GM23338 (cell line): ENCODE measurements around the gene ADCY7. TPM values are rescaled to one million over a fixed set of nuclear protein-coding genes. Genes with fewer than 3 reads are reported as not detected.

Experiments used
- ATAC-seq: fragments of 200-7000 bp; cut with Tn5 transposase; 3 replicates; pipeline ENCODE4 v1.9.1; 2020
- DNase-seq: peaks from one replicate; pipeline ENCODE4 v3.0.0-alpha.2; 2015; ENCODE audit warnings: low spot score
- H2AFZ ChIP-seq: fragments of 200-600 bp; sonication (generic); 2 replicates; pipeline ENCODE4 v1.8.0; 2016; ENCODE audit warnings: antibody characterized with exemption, mild to moderate bottlenecking, moderate library complexity
- H3F3A ChIP-seq: fragments of 200-600 bp; sonication (generic); replicated peaks from 2 replicates; pipeline ENCODE4 v1.8.0; 2017; ENCODE audit warnings: antibody characterized with exemption, mixed run types, low read depth
- H3K27ac ChIP-seq: fragments of 200-600 bp; sonication (generic); 2 replicates; pipeline ENCODE4 v1.6.1; 2016; ENCODE audit warnings: low read depth
- H3K27me3 ChIP-seq: fragments of 200-600 bp; sonication (generic); 2 replicates; pipeline ENCODE4 v1.8.0; 2016; ENCODE audit warnings: mild to moderate bottlenecking, mixed run types, moderate library complexity; ENCODE audit not compliant: insufficient read depth
- H3K36me3 ChIP-seq: fragments of 200-600 bp; sonication (generic); 2 replicates; pipeline ENCODE4 v1.8.0; 2016; ENCODE audit warnings: mild to moderate bottlenecking; ENCODE audit not compliant: insufficient read depth
- H3K4me1 ChIP-seq: fragments of 200-600 bp; sonication (generic); 2 replicates; pipeline ENCODE4 v1.8.0; 2016; ENCODE audit warnings: mild to moderate bottlenecking, moderate library complexity; ENCODE audit not compliant: insufficient read depth
- H3K4me2 ChIP-seq: fragments of 200-600 bp; sonication (generic); 2 replicates; pipeline ENCODE4 v1.7.1; 2017; ENCODE audit warnings: mixed run types
- H3K4me3 ChIP-seq: fragments of 200-600 bp; sonication (generic); 2 replicates; pipeline ENCODE4 v1.6.1; 2016; ENCODE audit warnings: mixed run types
- H3K79me2 ChIP-seq: fragments of 200-600 bp; sonication (generic); replicated peaks from 2 replicates; pipeline ENCODE4 v1.8.0; 2017; ENCODE audit warnings: mild to moderate bottlenecking; ENCODE audit not compliant: insufficient read depth
- H3K9me2 ChIP-seq: fragments of 200-600 bp; sonication (generic); 2 replicates; pipeline ENCODE4 v1.8.0; 2017; ENCODE audit not compliant: insufficient read depth
- H4K20me1 ChIP-seq: fragments of 200-600 bp; sonication (generic); replicated peaks from 2 replicates; pipeline ENCODE4 v1.8.0; 2017; ENCODE audit warnings: mild to moderate bottlenecking; ENCODE audit not compliant: insufficient read depth
- H3K27ac Mint-ChIP-seq: 2 replicates; pipeline ENCODE4 v1.8.0; 2020; ENCODE audit warnings: inconsistent platforms, mild to moderate bottlenecking, moderate library complexity, mixed read lengths
- H3K27me3 Mint-ChIP-seq: 3 replicates; pipeline ENCODE4 v1.8.0; 2022; ENCODE audit warnings: low read depth, mild to moderate bottlenecking, moderate library complexity, mixed read lengths, inconsistent platforms; ENCODE audit not compliant: insufficient read depth, poor library complexity
- H3K36me3 Mint-ChIP-seq: 3 replicates; pipeline ENCODE4 v1.8.0; 2021; ENCODE audit warnings: low read depth, mild to moderate bottlenecking, inconsistent platforms, moderate library complexity, mixed read lengths
- H3K4me1 Mint-ChIP-seq: 3 replicates; pipeline ENCODE4 v1.8.0; 2020; ENCODE audit warnings: mild to moderate bottlenecking, inconsistent platforms, mixed read lengths
- H3K4me3 Mint-ChIP-seq: 3 replicates; pipeline ENCODE4 v1.8.0; 2021; ENCODE audit warnings: moderate library complexity, mild to moderate bottlenecking, inconsistent platforms, mixed read lengths
- H3K9me3 Mint-ChIP-seq: 3 replicates; pipeline ENCODE4 v1.8.0; 2020; ENCODE audit warnings: moderate library complexity, mild to moderate bottlenecking, inconsistent platforms, mixed read lengths
- CREB1 ChIP-seq: fragments of 250-450 bp; sonication (Bioruptor Pico); IDR thresholded peaks from 2 replicates; pipeline ENCODE4 v1.5.0; 2020; ENCODE audit warnings: low read depth, mild to moderate bottlenecking, moderate library complexity
- EZH2 ChIP-seq: fragments of 200-600 bp; sonication (generic); IDR thresholded peaks from one replicate; pipeline ENCODE4 v1.8.0; 2017; ENCODE audit warnings: antibody characterized with exemption, mild to moderate bottlenecking, low read depth; ENCODE audit not compliant: unreplicated experiment
- EZH2phosphoT487 ChIP-seq: fragments of 200-600 bp; sonication (generic); IDR thresholded peaks from one replicate; pipeline ENCODE4 v1.8.1; 2018; ENCODE audit warnings: antibody characterized with exemption; ENCODE audit not compliant: unreplicated experiment
- JUNB ChIP-seq: IDR thresholded peaks from one replicate; pipeline ENCODE4 v1.6.1; 2016; ENCODE audit warnings: antibody characterized with exemption; ENCODE audit not compliant: unreplicated experiment
- NANOG ChIP-seq: IDR thresholded peaks from 2 replicates; pipeline ENCODE4 v1.6.1; 2016; ENCODE audit warnings: antibody characterized with exemption, borderline replicate concordance
- POLR2AphosphoS5 ChIP-seq: IDR thresholded peaks from 2 replicates; pipeline ENCODE4 v1.6.1; 2016; ENCODE audit warnings: antibody characterized with exemption, low read depth
- STAT1 ChIP-seq: IDR thresholded peaks from one replicate; pipeline ENCODE4 v1.6.1; 2016; ENCODE audit warnings: antibody characterized with exemption; ENCODE audit not compliant: unreplicated experiment
- ZNF114 ChIP-seq: fragments of 250-450 bp; sonication (Bioruptor Pico); IDR thresholded peaks from 2 replicates; pipeline ENCODE4 v1.5.0; 2020; ENCODE audit warnings: mild to moderate bottlenecking, moderate library complexity
- polyA plus RNA-seq: library from polyadenylated mRNA; unstranded; fragments of >200 nt; fragmentation: Nextera tagmentation; extraction: Ambion mirVana; gene quantifications from 2 replicates; pipeline ENCODE4 v1.2.1, GENCODE V29; 2016
- total RNA-seq: library from RNA; depleted of rRNA; stranded (reverse); fragments of >200 nt; shearing (Covaris generic); gene quantifications from 2 replicates; pipeline ENCODE4 v1.2.3, GENCODE V29; 2014
- TF ChIP-seq, protein P1 (sequence below): IDR thresholded peaks from 2 replicates; pipeline ENCODE4 v1.6.1; 2016; ENCODE audit warnings: antibody characterized with exemption
- TF ChIP-seq, protein P2 (sequence below): IDR thresholded peaks from one replicate; pipeline ENCODE4 v1.6.1; 2018; ENCODE audit warnings: antibody characterized with exemption; ENCODE audit not compliant: unreplicated experiment
- TF ChIP-seq, protein P3 (sequence below), 2 experiments: fragments of 200-600 bp in 1 of 2; sonication (generic) in 1 of 2; conservative IDR thresholded peaks; 2 replicates each; pipeline versions ENCODE4 v1.5.1 to v1.6.1; 2016 to 2017; ENCODE audit warnings: antibody characterized with exemption in 2 of 2, low read depth in 2 of 2, mild to moderate bottlenecking in 2 of 2, moderate library complexity in 1 of 2

Gene ADCY7
- total and polyA plus RNA-seq, 2 experiments from 2014 or later: 2.4 to 10.5 TPM

- Histone ChIP-seq H3K4me1 (no peaks in the 10 kb centered on the region), H3K4me2 (no peak overlapping the region), H4K20me1 (no peaks in the 10 kb centered on the region), H3K27me3 (no peaks in the 10 kb centered on the region), H3K27ac (no peak overlapping the region), H3F3A (no peaks in the 10 kb centered on the region), H3K79me2 (no peaks in the 10 kb centered on the region), H3K4me3 (no peak overlapping the region), H3K9me2 (no peaks in the 10 kb centered on the region), H2AFZ (no peak overlapping the region), H3K36me3 (no peaks in the 10 kb centered on the region)
- no peaks in the 10 kb centered on the region for H3K9me3 Mint-ChIP-seq
- no peak overlapping the region for H3K4me3 Mint-ChIP-seq
- TF ChIP-seq STAT1 (no peak), ZNF114 (no peak), EZH2phosphoT487 (no peak), NANOG (no peak), JUNB (no peak), CREB1 (CRISPR knock-in tag) (no peak), POLR2AphosphoS5 (no peak), EZH2 (no peak)
- TF ChIP-seq, protein P1, sequence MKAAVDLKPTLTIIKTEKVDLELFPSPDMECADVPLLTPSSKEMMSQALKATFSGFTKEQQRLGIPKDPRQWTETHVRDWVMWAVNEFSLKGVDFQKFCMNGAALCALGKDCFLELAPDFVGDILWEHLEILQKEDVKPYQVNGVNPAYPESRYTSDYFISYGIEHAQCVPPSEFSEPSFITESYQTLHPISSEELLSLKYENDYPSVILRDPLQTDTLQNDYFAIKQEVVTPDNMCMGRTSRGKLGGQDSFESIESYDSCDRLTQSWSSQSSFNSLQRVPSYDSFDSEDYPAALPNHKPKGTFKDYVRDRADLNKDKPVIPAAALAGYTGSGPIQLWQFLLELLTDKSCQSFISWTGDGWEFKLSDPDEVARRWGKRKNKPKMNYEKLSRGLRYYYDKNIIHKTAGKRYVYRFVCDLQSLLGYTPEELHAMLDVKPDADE: no peak
- TF ChIP-seq, protein P2, sequence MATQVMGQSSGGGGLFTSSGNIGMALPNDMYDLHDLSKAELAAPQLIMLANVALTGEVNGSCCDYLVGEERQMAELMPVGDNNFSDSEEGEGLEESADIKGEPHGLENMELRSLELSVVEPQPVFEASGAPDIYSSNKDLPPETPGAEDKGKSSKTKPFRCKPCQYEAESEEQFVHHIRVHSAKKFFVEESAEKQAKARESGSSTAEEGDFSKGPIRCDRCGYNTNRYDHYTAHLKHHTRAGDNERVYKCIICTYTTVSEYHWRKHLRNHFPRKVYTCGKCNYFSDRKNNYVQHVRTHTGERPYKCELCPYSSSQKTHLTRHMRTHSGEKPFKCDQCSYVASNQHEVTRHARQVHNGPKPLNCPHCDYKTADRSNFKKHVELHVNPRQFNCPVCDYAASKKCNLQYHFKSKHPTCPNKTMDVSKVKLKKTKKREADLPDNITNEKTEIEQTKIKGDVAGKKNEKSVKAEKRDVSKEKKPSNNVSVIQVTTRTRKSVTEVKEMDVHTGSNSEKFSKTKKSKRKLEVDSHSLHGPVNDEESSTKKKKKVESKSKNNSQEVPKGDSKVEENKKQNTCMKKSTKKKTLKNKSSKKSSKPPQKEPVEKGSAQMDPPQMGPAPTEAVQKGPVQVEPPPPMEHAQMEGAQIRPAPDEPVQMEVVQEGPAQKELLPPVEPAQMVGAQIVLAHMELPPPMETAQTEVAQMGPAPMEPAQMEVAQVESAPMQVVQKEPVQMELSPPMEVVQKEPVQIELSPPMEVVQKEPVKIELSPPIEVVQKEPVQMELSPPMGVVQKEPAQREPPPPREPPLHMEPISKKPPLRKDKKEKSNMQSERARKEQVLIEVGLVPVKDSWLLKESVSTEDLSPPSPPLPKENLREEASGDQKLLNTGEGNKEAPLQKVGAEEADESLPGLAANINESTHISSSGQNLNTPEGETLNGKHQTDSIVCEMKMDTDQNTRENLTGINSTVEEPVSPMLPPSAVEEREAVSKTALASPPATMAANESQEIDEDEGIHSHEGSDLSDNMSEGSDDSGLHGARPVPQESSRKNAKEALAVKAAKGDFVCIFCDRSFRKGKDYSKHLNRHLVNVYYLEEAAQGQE: no peak
- TF ChIP-seq, protein P3, sequence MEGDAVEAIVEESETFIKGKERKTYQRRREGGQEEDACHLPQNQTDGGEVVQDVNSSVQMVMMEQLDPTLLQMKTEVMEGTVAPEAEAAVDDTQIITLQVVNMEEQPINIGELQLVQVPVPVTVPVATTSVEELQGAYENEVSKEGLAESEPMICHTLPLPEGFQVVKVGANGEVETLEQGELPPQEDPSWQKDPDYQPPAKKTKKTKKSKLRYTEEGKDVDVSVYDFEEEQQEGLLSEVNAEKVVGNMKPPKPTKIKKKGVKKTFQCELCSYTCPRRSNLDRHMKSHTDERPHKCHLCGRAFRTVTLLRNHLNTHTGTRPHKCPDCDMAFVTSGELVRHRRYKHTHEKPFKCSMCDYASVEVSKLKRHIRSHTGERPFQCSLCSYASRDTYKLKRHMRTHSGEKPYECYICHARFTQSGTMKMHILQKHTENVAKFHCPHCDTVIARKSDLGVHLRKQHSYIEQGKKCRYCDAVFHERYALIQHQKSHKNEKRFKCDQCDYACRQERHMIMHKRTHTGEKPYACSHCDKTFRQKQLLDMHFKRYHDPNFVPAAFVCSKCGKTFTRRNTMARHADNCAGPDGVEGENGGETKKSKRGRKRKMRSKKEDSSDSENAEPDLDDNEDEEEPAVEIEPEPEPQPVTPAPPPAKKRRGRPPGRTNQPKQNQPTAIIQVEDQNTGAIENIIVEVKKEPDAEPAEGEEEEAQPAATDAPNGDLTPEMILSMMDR (conservative IDR thresholded peaks at IDR 0.05; ENCODE audit: low read depth in 2 of 2): no peak
- ATAC-seq (no peak), DNase-seq (no peak)
- no peaks in the 10 kb centered on the region for H3K4me1 Mint-ChIP-seq
- H3K27ac Mint-ChIP-seq: no peak overlapping the region
- peaks cover 19% of the 10 kb centered on the region for H3K27me3 Mint-ChIP-seq
- no peaks in the 10 kb centered on the region; the same call in 2 of the 3 replicates for H3K36me3 Mint-ChIP-seq
Measured at GRCh38 chr16:50308237-50308965, 42.0 kb downstream of the ADCY7 start.
